ENCODE data around the gene STIM1.
A peak's percentile ranks its signal among the peaks of the same experiment; 100 is the strongest.

STIM1 gene

DNA sequence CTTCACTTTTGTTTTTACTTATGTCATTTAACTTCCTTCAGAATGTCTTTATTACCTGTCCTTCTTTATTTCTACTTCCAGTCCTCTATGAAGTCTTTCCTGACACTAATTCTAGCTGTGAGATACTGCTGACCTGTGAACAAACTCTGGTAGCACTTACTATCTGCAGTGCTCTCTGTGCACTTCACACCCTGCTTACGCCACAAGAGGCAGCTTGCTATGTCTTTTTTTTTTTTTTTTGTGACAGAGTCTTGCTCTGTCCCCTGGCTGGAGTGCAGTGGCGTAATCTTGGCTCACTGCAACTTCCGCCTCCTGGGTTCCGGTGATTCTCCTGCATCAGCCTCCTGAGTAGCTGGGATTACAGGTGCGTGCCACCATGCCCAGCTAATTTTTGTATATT lies 10.7 kb downstream of the STIM1 start:
- no CpG with 5 or more reads among the region's 5 CpGs for WGBS (ENCODE audit: extremely low coverage, insufficient coverage, low lambda C conversion rate)
- Histone ChIP-seq H2BK15ac (replicated peaks; ENCODE audit: low read depth) (no peak overlapping the region), H3K4me1 (ENCODE audit: control insufficient read depth, low read depth, low read length) (peaks cover 7% of the 10 kb centered on the region), H2AK5ac (ENCODE audit: low read length) (no peak overlapping the region), H3K27me3 (ENCODE audit: insufficient read depth, low read length, poor library complexity) (no peaks in the 10 kb centered on the region), H3K79me2 (ENCODE audit: control insufficient read depth, insufficient read depth, low read length) (no peaks in the 10 kb centered on the region), H3K18ac (ENCODE audit: low read length) (no peak overlapping the region), H3K4me2 (ENCODE audit: low read length) (no peak overlapping the region), H3K56ac (ENCODE audit: low read length) (no peak overlapping the region), H3K27ac (ENCODE audit: low read depth, low read length) (no peak overlapping the region), H3K23ac (ENCODE audit: low read length) (no peak overlapping the region), H2BK5ac (ENCODE audit: low read length) (no peak overlapping the region), H3K79me1 (ENCODE audit: low read length) (peaks cover 2% of the 10 kb centered on the region), H3K4ac (ENCODE audit: low read depth, low read length) (no peak overlapping the region), H2BK120ac (ENCODE audit: low read depth, low read length) (no peak overlapping the region), H3K4me3 (ENCODE audit: low read length) (no peak overlapping the region), H4K5ac (ENCODE audit: low read length) (no peak overlapping the region), H4K8ac (ENCODE audit: low read depth, low read length) (no peak overlapping the region), H3K36me3 (ENCODE audit: control insufficient read depth, insufficient read depth, low read length) (no peaks in the 10 kb centered on the region), H3K9ac (ENCODE audit: low read length) (no peak overlapping the region)
- DNase-seq = peak; percentile 78

DNA sequence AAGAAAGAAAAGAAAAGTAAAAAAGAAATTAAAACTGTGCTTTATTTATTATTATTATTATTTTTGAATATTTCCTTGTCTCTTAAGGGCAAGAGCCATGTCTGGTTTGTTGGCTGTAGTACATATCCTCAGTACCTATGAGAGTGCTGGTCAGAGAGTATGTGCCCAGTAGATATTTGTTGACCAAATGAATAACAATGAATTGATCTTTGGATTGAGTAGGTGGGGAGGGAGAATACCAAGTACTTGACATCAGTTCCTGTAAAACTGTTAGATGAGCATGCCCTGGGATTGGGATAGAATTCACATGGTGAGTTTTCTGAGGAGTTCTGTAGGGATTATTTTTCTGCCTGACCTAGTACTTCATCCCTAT lies 11.4 kb downstream of the STIM1 start:
- no peak overlapping the region for H3K4me3 ChIP-seq (ENCODE audit: low read length)
- H3K4me2 ChIP-seq (ENCODE audit: low read length) = no peak overlapping the region
- H3K27me3 ChIP-seq (ENCODE audit: insufficient read depth, low read length, poor library complexity) = no peaks in the 10 kb centered on the region
- no peak overlapping the region for H3K56ac ChIP-seq (ENCODE audit: low read length)
- H3K79me1 ChIP-seq (ENCODE audit: low read length) = peaks cover 2% of the 10 kb centered on the region
- no peak overlapping the region for H3K27ac ChIP-seq (ENCODE audit: low read depth, low read length)
- DNase-seq = no peak
- no peak overlapping the region for H3K23ac ChIP-seq (ENCODE audit: low read length)
- no peak overlapping the region for H3K9ac ChIP-seq (ENCODE audit: low read length)
- no peak overlapping the region for H3K4ac ChIP-seq (ENCODE audit: low read depth, low read length)
- no peak overlapping the region for H2BK15ac ChIP-seq (replicated peaks; ENCODE audit: low read depth)
- no peaks in the 10 kb centered on the region for H3K36me3 ChIP-seq (ENCODE audit: control insufficient read depth, insufficient read depth, low read length)
- no peak overlapping the region for H2AK5ac ChIP-seq (ENCODE audit: low read length)
- H2BK5ac ChIP-seq (ENCODE audit: low read length) = no peak overlapping the region
- no peak overlapping the region for H2BK120ac ChIP-seq (ENCODE audit: low read depth, low read length)
- H3K18ac ChIP-seq (ENCODE audit: low read length) = no peak overlapping the region
- no peak overlapping the region for H4K5ac ChIP-seq (ENCODE audit: low read length)
- no peaks in the 10 kb centered on the region for H3K79me2 ChIP-seq (ENCODE audit: control insufficient read depth, insufficient read depth, low read length)
- peaks cover 7% of the 10 kb centered on the region for H3K4me1 ChIP-seq (ENCODE audit: control insufficient read depth, low read depth, low read length)
- no peak overlapping the region for H4K8ac ChIP-seq (ENCODE audit: low read depth, low read length)

GRCh38 chr11:3867209-3868091 lies 12.0 kb downstream of the STIM1 start:
- Histone ChIP-seq H3K23ac (ENCODE audit: low read length) (no peak overlapping the region), H3K9ac (ENCODE audit: low read length) (no peak overlapping the region), H2BK120ac (ENCODE audit: low read depth, low read length) (no peak overlapping the region), H3K4ac (ENCODE audit: low read depth, low read length) (no peak overlapping the region), H2AK5ac (ENCODE audit: low read length) (no peak overlapping the region), H3K4me1 (ENCODE audit: control insufficient read depth, low read depth, low read length) (peaks cover 7% of the 10 kb centered on the region), H3K79me1 (ENCODE audit: low read length) (peaks cover 2% of the 10 kb centered on the region), H3K27ac (ENCODE audit: low read depth, low read length) (no peak overlapping the region), H3K56ac (ENCODE audit: low read length) (peak overlapping the region; percentile 36), H3K4me2 (ENCODE audit: low read length) (no peak overlapping the region), H3K18ac (ENCODE audit: low read length) (no peak overlapping the region), H4K5ac (ENCODE audit: low read length) (no peak overlapping the region), H2BK5ac (ENCODE audit: low read length) (no peak overlapping the region), H3K79me2 (ENCODE audit: control insufficient read depth, insufficient read depth, low read length) (no peaks in the 10 kb centered on the region), H2BK15ac (replicated peaks; ENCODE audit: low read depth) (no peak overlapping the region), H3K36me3 (ENCODE audit: control insufficient read depth, insufficient read depth, low read length) (no peaks in the 10 kb centered on the region), H3K4me3 (ENCODE audit: low read length) (no peak overlapping the region), H4K8ac (ENCODE audit: low read depth, low read length) (no peak overlapping the region), H3K27me3 (ENCODE audit: insufficient read depth, low read length, poor library complexity) (no peaks in the 10 kb centered on the region)
- peak; percentile 64 for DNase-seq
- no CpG with 5 or more reads among the region's 6 CpGs for WGBS (ENCODE audit: extremely low coverage, insufficient coverage, low lambda C conversion rate)

DNA sequence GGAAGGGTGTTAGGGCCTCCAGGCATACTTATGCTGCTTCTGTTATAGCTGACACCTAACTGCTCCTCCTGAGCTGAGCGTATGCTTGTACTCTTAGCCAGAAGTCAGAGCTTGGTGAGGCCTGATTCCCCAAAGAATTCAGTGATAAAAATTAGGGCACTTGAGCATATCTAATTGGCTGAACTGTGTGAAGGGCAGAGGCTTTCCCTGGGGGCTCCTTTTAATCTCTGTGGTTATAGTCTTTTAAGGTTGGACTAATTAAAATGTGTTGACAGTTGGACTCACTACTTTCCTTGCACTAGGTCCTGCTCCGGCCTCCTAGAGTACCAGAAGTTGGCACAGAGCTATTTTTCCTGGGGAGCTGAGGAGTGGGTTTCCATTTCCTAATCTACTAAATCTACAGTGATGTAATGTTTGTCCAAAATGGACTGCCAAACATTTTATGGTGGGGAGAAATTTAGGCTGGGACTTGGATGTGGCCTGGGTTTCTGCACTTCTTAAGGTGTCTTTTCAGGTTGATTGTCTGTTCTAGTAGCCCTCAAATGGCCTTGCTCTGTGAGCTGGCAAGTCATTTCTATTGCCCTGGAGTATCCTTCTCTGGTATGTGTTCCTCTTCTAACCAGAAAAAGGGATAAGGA lies 18.4 kb downstream of the STIM1 start:
- Histone ChIP-seq H3K27me3 (ENCODE audit: insufficient read depth, low read length, poor library complexity) (no peaks in the 10 kb centered on the region), H3K36me3 (ENCODE audit: control insufficient read depth, insufficient read depth, low read length) (no peaks in the 10 kb centered on the region), H4K8ac (ENCODE audit: low read depth, low read length) (no peak overlapping the region), H3K4me2 (ENCODE audit: low read length) (no peak overlapping the region), H3K23ac (ENCODE audit: low read length) (no peak overlapping the region), H3K27ac (ENCODE audit: low read depth, low read length) (no peak overlapping the region), H2BK120ac (ENCODE audit: low read depth, low read length) (no peak overlapping the region), H2BK15ac (replicated peaks; ENCODE audit: low read depth) (no peak overlapping the region), H3K4ac (ENCODE audit: low read depth, low read length) (no peak overlapping the region), H3K4me3 (ENCODE audit: low read length) (no peak overlapping the region), H3K18ac (ENCODE audit: low read length) (no peak overlapping the region), H2BK5ac (ENCODE audit: low read length) (no peak overlapping the region), H4K5ac (ENCODE audit: low read length) (no peak overlapping the region), H3K4me1 (ENCODE audit: control insufficient read depth, low read depth, low read length) (peaks cover 4% of the 10 kb centered on the region), H2AK5ac (ENCODE audit: low read length) (no peak overlapping the region), H3K56ac (ENCODE audit: low read length) (no peak overlapping the region), H3K9ac (ENCODE audit: low read length) (no peak overlapping the region), H3K79me2 (ENCODE audit: control insufficient read depth, insufficient read depth, low read length) (no peaks in the 10 kb centered on the region), H3K79me1 (ENCODE audit: low read length) (peaks cover 3% of the 10 kb centered on the region)
- WGBS (ENCODE audit: extremely low coverage, insufficient coverage, low lambda C conversion rate) = no CpG with 5 or more reads among the region's 2 CpGs
- DNase-seq = no peak

DNA sequence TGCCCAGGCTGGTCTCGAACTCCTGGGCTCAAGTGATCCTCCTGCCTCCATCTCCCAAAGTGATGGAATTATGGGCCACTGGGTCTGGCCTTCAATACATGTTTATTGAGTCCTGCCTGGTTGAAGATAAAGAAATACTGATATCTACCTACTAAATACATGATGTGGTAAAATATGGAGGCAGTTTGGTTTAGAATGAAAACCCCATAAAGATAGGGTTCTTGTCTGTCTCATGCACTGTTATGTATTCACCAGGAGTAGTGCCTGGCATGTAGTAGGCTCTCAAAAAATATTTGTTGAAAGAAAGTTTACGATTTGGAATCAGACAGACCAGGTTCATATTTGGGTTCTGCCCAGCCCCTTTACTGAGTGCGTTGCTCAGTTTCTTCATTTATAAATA lies 21.1 kb downstream of the STIM1 start:
- no peaks in the 10 kb centered on the region for H3K36me3 ChIP-seq (ENCODE audit: control insufficient read depth, insufficient read depth, low read length)
- DNase-seq = no peak
- H3K4me2 ChIP-seq (ENCODE audit: low read length) = no peak overlapping the region
- H3K79me2 ChIP-seq (ENCODE audit: control insufficient read depth, insufficient read depth, low read length) = no peaks in the 10 kb centered on the region
- WGBS (ENCODE audit: extremely low coverage, insufficient coverage, low lambda C conversion rate) = no CpG with 5 or more reads among the region's 3 CpGs
- peaks cover 4% of the 10 kb centered on the region for H3K4me1 ChIP-seq (ENCODE audit: control insufficient read depth, low read depth, low read length)
- H3K27me3 ChIP-seq (ENCODE audit: insufficient read depth, low read length, poor library complexity) = no peaks in the 10 kb centered on the region
- no peak overlapping the region for H3K18ac ChIP-seq (ENCODE audit: low read length)
- no peak overlapping the region for H3K4ac ChIP-seq (ENCODE audit: low read depth, low read length)
- H2BK15ac ChIP-seq (replicated peaks; ENCODE audit: low read depth) = no peak overlapping the region
- no peak overlapping the region for H2BK5ac ChIP-seq (ENCODE audit: low read length)
- no peak overlapping the region for H2BK120ac ChIP-seq (ENCODE audit: low read depth, low read length)
- H3K79me1 ChIP-seq (ENCODE audit: low read length) = peaks cover 3% of the 10 kb centered on the region
- H2AK5ac ChIP-seq (ENCODE audit: low read length) = no peak overlapping the region
- H3K56ac ChIP-seq (ENCODE audit: low read length) = no peak overlapping the region
- no peak overlapping the region for H3K27ac ChIP-seq (ENCODE audit: low read depth, low read length)
- no peak overlapping the region for H3K4me3 ChIP-seq (ENCODE audit: low read length)
- H3K9ac ChIP-seq (ENCODE audit: low read length) = no peak overlapping the region
- no peak overlapping the region for H4K5ac ChIP-seq (ENCODE audit: low read length)
- no peak overlapping the region for H3K23ac ChIP-seq (ENCODE audit: low read length)
- H4K8ac ChIP-seq (ENCODE audit: low read depth, low read length) = no peak overlapping the region

All from mesendoderm (in vitro differentiated cells).